SK-N-SH treated with all-trans-retinoic acid at 6 μM for 48 hours (cell line): ENCODE measurements around the gene NOM1.

ENCODE experiments used
- CSDC2 ChIP-seq: fragments of 250-450 bp; sonication (Bioruptor Pico); IDR thresholded peaks from 2 replicates; pipeline ENCODE4 v1.5.0; 2020; ENCODE audit warnings: mild to moderate bottlenecking, moderate library complexity
- ESRRG ChIP-seq: fragments of 250-450 bp; sonication (Bioruptor Pico); IDR thresholded peaks from 2 replicates; pipeline ENCODE4 v1.6.1; 2021; ENCODE audit warnings: mild to moderate bottlenecking
- GLIS3 ChIP-seq: fragments of 250-450 bp; sonication (Bioruptor Pico); IDR thresholded peaks from 2 replicates; pipeline ENCODE4 v1.5.0; 2020; ENCODE audit warnings: mild to moderate bottlenecking, moderate library complexity
- OSR1 ChIP-seq: fragments of 250-450 bp; sonication (Bioruptor Pico); IDR thresholded peaks from 2 replicates; pipeline ENCODE4 v1.8.0; 2022; ENCODE audit warnings: moderate library complexity, mild to moderate bottlenecking, inconsistent platforms
- PPARA ChIP-seq: fragments of 250-450 bp; sonication (Bioruptor Pico); IDR thresholded peaks from 2 replicates; pipeline ENCODE4 v1.5.0; 2020; ENCODE audit warnings: mild to moderate bottlenecking, borderline replicate concordance
- RARB ChIP-seq: fragments of 250-450 bp; sonication (Bioruptor Pico); IDR thresholded peaks from 2 replicates; pipeline ENCODE4 v1.8.0; 2021; ENCODE audit warnings: mild to moderate bottlenecking, moderate library complexity
- TCF4 ChIP-seq: fragments of 250-450 bp; sonication (Bioruptor Pico); IDR thresholded peaks from 2 replicates; pipeline ENCODE4 v1.8.0; 2021; ENCODE audit warnings: mild to moderate bottlenecking, moderate library complexity, borderline replicate concordance
- TOX ChIP-seq: fragments of 250-450 bp; sonication (Bioruptor Pico); IDR thresholded peaks from 2 replicates; pipeline ENCODE4 v1.8.0; 2021; ENCODE audit warnings: mild to moderate bottlenecking, moderate library complexity, borderline replicate concordance
- ZNF8 ChIP-seq: fragments of 450-650 bp; formaldehyde crosslinking; IDR thresholded peaks from 2 replicates; pipeline ENCODE4 v1.5.0; 2020; ENCODE audit warnings: mild to moderate bottlenecking, moderate library complexity
- TF ChIP-seq, protein P1 (sequence below): fragments of 250-450 bp; sonication (Bioruptor Pico); IDR thresholded peaks from 2 replicates; pipeline ENCODE4 v1.8.0; 2021; ENCODE audit warnings: low read depth, mild to moderate bottlenecking, moderate library complexity, borderline replicate concordance
- TF ChIP-seq, protein P2 (sequence below): fragments of 250-450 bp; sonication (Bioruptor Pico); IDR thresholded peaks from 2 replicates; pipeline ENCODE4 v1.8.0; 2020; ENCODE audit warnings: mild to moderate bottlenecking, moderate library complexity, borderline replicate concordance
- TF ChIP-seq, protein P3 (sequence below): fragments of 250-450 bp; sonication (Bioruptor Pico); IDR thresholded peaks from 2 replicates; pipeline ENCODE4 v1.5.1; 2020; ENCODE audit warnings: low read depth, mild to moderate bottlenecking, moderate library complexity
- TF ChIP-seq, protein P4 (sequence below): fragments of 250-450 bp; sonication (Bioruptor Pico); IDR thresholded peaks from 2 replicates; pipeline ENCODE4 v1.5.1; 2021; ENCODE audit warnings: mild to moderate bottlenecking, moderate library complexity

DNA sequence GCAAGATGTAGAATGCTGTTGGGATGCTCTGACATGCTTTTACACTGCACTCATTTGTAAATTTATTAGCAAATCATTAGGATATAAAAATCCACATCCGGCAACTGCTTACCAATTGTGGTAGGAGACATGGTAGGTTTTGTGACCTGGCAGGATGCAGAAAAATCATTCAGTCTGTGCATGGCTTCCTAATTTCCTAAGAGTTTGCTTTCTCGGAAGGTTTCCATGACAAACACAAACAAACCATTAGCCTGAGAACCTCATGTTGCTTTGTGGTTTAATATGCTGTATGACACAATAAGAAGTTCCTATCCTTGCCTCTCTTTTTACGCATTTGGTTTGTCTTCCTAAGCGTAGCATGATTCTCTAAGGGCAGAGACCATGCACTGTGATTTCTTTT, 41.9 kb upstream of the NOM1 start:
- no peak for TF ChIP-seq CSDC2 (CRISPR knock-in tag)
- TF ChIP-seq TOX (CRISPR knock-in tag): no peak
- TF ChIP-seq ZNF8 (CRISPR knock-in tag): no peak
- TF ChIP-seq, protein P1, sequence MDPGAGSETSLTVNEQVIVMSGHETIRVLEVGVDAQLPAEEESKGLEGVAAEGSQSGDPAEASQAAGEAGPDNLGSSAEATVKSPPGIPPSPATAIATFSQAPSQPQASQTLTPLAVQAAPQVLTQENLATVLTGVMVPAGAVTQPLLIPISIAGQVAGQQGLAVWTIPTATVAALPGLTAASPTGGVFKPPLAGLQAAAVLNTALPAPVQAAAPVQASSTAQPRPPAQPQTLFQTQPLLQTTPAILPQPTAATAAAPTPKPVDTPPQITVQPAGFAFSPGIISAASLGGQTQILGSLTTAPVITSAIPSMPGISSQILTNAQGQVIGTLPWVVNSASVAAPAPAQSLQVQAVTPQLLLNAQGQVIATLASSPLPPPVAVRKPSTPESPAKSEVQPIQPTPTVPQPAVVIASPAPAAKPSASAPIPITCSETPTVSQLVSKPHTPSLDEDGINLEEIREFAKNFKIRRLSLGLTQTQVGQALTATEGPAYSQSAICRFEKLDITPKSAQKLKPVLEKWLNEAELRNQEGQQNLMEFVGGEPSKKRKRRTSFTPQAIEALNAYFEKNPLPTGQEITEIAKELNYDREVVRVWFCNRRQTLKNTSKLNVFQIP (CRISPR knock-in tag): no peak
- TF ChIP-seq TCF4 (CRISPR knock-in tag): no peak
- TF ChIP-seq PPARA (CRISPR knock-in tag): no peak
- TF ChIP-seq, protein P2, sequence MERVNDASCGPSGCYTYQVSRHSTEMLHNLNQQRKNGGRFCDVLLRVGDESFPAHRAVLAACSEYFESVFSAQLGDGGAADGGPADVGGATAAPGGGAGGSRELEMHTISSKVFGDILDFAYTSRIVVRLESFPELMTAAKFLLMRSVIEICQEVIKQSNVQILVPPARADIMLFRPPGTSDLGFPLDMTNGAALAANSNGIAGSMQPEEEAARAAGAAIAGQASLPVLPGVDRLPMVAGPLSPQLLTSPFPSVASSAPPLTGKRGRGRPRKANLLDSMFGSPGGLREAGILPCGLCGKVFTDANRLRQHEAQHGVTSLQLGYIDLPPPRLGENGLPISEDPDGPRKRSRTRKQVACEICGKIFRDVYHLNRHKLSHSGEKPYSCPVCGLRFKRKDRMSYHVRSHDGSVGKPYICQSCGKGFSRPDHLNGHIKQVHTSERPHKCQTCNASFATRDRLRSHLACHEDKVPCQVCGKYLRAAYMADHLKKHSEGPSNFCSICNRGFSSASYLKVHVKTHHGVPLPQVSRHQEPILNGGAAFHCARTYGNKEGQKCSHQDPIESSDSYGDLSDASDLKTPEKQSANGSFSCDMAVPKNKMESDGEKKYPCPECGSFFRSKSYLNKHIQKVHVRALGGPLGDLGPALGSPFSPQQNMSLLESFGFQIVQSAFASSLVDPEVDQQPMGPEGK (CRISPR knock-in tag): no peak
- TF ChIP-seq, protein P3, sequence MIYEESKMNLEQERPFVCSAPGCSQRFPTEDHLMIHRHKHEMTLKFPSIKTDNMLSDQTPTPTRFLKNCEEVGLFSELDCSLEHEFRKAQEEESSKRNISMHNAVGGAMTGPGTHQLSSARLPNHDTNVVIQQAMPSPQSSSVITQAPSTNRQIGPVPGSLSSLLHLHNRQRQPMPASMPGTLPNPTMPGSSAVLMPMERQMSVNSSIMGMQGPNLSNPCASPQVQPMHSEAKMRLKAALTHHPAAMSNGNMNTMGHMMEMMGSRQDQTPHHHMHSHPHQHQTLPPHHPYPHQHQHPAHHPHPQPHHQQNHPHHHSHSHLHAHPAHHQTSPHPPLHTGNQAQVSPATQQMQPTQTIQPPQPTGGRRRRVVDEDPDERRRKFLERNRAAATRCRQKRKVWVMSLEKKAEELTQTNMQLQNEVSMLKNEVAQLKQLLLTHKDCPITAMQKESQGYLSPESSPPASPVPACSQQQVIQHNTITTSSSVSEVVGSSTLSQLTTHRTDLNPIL (CRISPR knock-in tag): no peak
- TF ChIP-seq RARB (CRISPR knock-in tag): no peak
- no peak for TF ChIP-seq ESRRG (CRISPR knock-in tag)
- TF ChIP-seq GLIS3: no peak
- no peak for TF ChIP-seq OSR1 (CRISPR knock-in tag)
- TF ChIP-seq, protein P4, sequence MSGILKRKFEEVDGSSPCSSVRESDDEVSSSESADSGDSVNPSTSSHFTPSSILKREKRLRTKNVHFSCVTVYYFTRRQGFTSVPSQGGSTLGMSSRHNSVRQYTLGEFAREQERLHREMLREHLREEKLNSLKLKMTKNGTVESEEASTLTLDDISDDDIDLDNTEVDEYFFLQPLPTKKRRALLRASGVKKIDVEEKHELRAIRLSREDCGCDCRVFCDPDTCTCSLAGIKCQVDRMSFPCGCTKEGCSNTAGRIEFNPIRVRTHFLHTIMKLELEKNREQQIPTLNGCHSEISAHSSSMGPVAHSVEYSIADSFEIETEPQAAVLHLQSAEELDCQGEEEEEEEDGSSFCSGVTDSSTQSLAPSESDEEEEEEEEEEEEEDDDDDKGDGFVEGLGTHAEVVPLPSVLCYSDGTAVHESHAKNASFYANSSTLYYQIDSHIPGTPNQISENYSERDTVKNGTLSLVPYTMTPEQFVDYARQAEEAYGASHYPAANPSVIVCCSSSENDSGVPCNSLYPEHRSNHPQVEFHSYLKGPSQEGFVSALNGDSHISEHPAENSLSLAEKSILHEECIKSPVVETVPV (CRISPR knock-in tag): no peak
